Suprapubic skin (tissue), 4 donors: Measurements from ENCODE around the gene COLEC11. TPM values are rescaled to one million over a fixed set of nuclear protein-coding genes. Genes with fewer than 3 reads are reported as not detected.

ENCODE experiments used
- DNase-seq, 2 donors: peaks; one replicate each; pipeline ENCODE4 v3.0.0-alpha.2; 2019; ENCODE audit warnings: low spot score in 2 of 2
- H3K27ac ChIP-seq: fragments of 200-600 bp; sonication (generic); one replicate; pipeline ENCODE4 v1.5.1; 2019
- H3K27me3 ChIP-seq: fragments of 200-600 bp; sonication (generic); one replicate; pipeline ENCODE4 v1.5.1; 2019
- H3K36me3 ChIP-seq: fragments of 200-600 bp; sonication (generic); one replicate; pipeline ENCODE4 v1.5.1; 2019
- H3K4me1 ChIP-seq: fragments of 200-600 bp; sonication (generic); one replicate; pipeline ENCODE4 v1.5.1; 2019
- H3K4me3 ChIP-seq: fragments of 200-600 bp; sonication (generic); one replicate; pipeline ENCODE4 v1.5.1; 2019; ENCODE audit warnings: mild to moderate bottlenecking
- H3K9me3 ChIP-seq: fragments of 200-600 bp; sonication (generic); one replicate; pipeline ENCODE4 v1.5.1; 2019
- EP300 ChIP-seq: sonication (generic); formaldehyde crosslinking; IDR thresholded peaks from one replicate; pipeline ENCODE4 v1.6.1; 2017; ENCODE audit warnings: antibody characterized with exemption
- POLR2A ChIP-seq, 2 donors: fragments of 450-650 bp; IDR thresholded peaks; one replicate each; pipeline ENCODE4 v1.6.1; 2017; ENCODE audit warnings: antibody characterized with exemption in 2 of 2, mild to moderate bottlenecking in 2 of 2, moderate library complexity in 2 of 2
- POLR2AphosphoS5 ChIP-seq, 3 donors: sonication (generic); formaldehyde crosslinking; IDR thresholded peaks; one replicate each; pipeline ENCODE4 v1.6.1; 2017; ENCODE audit warnings: antibody characterized with exemption in 3 of 3
- WGBS: methylation state at CpG from one replicate; pipeline ENCODE4 v1.1.5; 2018; 5-methylcytosine and 5-hydroxymethylcytosine counted together
- total RNA-seq, 4 donors: library from RNA; depleted of rRNA; stranded (reverse); fragments of >200 nt; gene quantifications; one replicate each; pipeline ENCODE4 v1.1.0, GENCODE V29; 2016
- TF ChIP-seq, protein P1 (sequence below), 2 donors: fragments of 200-600 bp in 1 of 2; fragments of 450-650 bp in 1 of 2; sonication (generic) in 1 of 2; IDR thresholded peaks; one replicate each; pipeline ENCODE4 v1.5.1; 2016 to 2019; ENCODE audit warnings: antibody characterized with exemption in 2 of 2, mild to moderate bottlenecking in 1 of 2, moderate library complexity in 1 of 2

Gene COLEC11
- total RNA-seq, 4 donors from 2014 or later = 0.39 to 0.68 TPM; not detected in 2

GRCh38 chr2:3637311-3637675 is 42.4 kb downstream of the COLEC11 start:
- TF ChIP-seq, protein P1, sequence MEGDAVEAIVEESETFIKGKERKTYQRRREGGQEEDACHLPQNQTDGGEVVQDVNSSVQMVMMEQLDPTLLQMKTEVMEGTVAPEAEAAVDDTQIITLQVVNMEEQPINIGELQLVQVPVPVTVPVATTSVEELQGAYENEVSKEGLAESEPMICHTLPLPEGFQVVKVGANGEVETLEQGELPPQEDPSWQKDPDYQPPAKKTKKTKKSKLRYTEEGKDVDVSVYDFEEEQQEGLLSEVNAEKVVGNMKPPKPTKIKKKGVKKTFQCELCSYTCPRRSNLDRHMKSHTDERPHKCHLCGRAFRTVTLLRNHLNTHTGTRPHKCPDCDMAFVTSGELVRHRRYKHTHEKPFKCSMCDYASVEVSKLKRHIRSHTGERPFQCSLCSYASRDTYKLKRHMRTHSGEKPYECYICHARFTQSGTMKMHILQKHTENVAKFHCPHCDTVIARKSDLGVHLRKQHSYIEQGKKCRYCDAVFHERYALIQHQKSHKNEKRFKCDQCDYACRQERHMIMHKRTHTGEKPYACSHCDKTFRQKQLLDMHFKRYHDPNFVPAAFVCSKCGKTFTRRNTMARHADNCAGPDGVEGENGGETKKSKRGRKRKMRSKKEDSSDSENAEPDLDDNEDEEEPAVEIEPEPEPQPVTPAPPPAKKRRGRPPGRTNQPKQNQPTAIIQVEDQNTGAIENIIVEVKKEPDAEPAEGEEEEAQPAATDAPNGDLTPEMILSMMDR (IDR thresholded peaks at IDR 0.05) = no peak
- TF ChIP-seq EP300 (no peak), POLR2AphosphoS5 (IDR thresholded peaks at IDR 0.05) (no peak), POLR2A (IDR thresholded peaks at IDR 0.05) (no peak)
- H3K4me3 ChIP-seq = no peak overlapping the region
- no peaks in the 10 kb centered on the region for H3K36me3 ChIP-seq
- WGBS = 91% methylated on average over 11 of the region's 11 CpGs
- no peak overlapping the region for H3K27ac ChIP-seq
- peaks cover 21% of the 10 kb centered on the region for H3K4me1 ChIP-seq
- H3K27me3 ChIP-seq = peaks cover 10% of the 10 kb centered on the region
- peak; percentile 27 to 48 for DNase-seq
- H3K9me3 ChIP-seq = no peaks in the 10 kb centered on the region

DNA sequence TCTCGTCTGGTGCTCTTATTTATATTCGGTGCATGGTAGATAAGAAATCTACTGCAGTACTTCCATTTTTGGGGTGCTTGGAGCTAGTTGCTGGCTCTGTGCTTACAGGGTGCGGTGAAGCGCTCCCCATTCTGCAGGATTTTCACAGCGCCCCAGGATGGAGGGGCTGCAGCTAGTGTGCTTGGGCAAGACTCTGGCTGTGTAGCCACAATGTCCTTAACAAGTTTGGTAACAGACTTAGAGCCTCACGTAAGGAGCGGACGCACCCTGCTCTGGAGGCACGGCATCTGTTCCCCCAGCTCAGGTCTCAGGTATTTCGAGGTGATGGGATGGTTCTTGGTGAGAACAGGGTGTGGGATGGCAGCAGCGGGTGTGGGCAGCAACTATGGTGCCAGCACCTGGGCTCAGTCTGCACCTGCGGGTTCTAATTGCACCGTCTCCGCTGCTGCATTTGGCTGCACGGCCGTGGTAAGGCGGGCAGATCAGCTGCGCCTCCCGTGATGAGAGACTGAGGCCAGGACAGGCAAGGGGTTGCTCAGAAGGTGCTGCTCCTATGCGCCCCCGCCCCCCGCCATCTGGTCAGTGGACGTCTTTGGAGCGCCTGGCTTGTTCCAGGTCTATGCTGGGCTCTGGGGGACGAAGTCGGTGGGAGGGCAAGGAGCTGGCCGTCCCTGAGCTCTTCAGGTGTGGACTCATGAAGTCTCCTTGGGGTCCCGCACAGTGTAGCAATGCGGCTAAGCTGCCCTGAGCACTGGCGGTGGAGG is 43.0 kb downstream of the COLEC11 start:
- no peaks in the 10 kb centered on the region for H3K36me3 ChIP-seq
- H3K27ac ChIP-seq = no peak overlapping the region
- TF ChIP-seq, protein P1 (IDR thresholded peaks at IDR 0.05) = no peak
- peaks cover 10% of the 10 kb centered on the region for H3K27me3 ChIP-seq
- WGBS = 92% methylated on average over 14 of the region's 30 CpGs
- peaks cover 21% of the 10 kb centered on the region for H3K4me1 ChIP-seq
- peak; percentile 51 to 74 for DNase-seq
- H3K4me3 ChIP-seq = no peak overlapping the region
- no peaks in the 10 kb centered on the region for H3K9me3 ChIP-seq

DNA sequence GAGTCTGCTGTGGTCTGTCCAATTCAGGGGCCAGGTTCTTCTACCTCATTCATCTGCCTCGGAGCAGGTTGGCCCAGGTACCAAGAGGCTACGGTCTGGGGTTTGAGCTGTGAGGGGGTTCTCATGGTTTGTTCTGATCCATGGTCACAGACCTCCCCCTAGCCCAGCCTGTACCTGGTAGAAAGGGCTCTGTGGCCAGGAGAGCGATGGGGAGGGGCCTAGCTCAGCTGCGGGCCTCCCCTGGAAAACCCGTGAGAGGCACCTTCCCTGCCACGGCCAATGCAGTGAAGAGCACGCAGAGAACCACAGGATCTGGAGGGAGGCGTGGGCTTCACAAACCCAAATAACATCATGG is 43.5 kb downstream of the COLEC11 start:
- Histone ChIP-seq H3K27ac (no peak overlapping the region), H3K27me3 (peaks cover 10% of the 10 kb centered on the region), H3K4me3 (no peak overlapping the region), H3K36me3 (no peaks in the 10 kb centered on the region), H3K4me1 (peaks cover 20% of the 10 kb centered on the region), H3K9me3 (no peaks in the 10 kb centered on the region)
- DNase-seq = peak in 1 of 2 donors; percentile 26
- WGBS = 87% methylated on average over 5 of the region's 8 CpGs
- no peak for TF ChIP-seq POLR2AphosphoS5 (IDR thresholded peaks at IDR 0.05)
- TF ChIP-seq, protein P1 (IDR thresholded peaks at IDR 0.05) = no peak
- no peak for TF ChIP-seq POLR2A (IDR thresholded peaks at IDR 0.05)
- no peak for TF ChIP-seq EP300

GRCh38 chr2:3639015-3639630 is 44.2 kb downstream of the COLEC11 start:
- TF ChIP-seq POLR2AphosphoS5 (IDR thresholded peaks at IDR 0.05) = no peak
- TF ChIP-seq POLR2A (IDR thresholded peaks at IDR 0.05) = no peak
- TF ChIP-seq, protein P1 (IDR thresholded peaks at IDR 0.05) = no peak
- TF ChIP-seq EP300 = no peak
- H3K36me3 ChIP-seq = no peaks in the 10 kb centered on the region
- peaks cover 10% of the 10 kb centered on the region for H3K27me3 ChIP-seq
- no peaks in the 10 kb centered on the region for H3K9me3 ChIP-seq
- DNase-seq = peak in 1 of 2 donors; percentile 8
- WGBS = 95% methylated on average over 10 of the region's 10 CpGs
- H3K4me3 ChIP-seq = no peak overlapping the region
- peaks cover 16% of the 10 kb centered on the region for H3K4me1 ChIP-seq
- H3K27ac ChIP-seq = no peak overlapping the region

- Histone ChIP-seq H3K27ac (no peak overlapping the region), H3K36me3 (no peaks in the 10 kb centered on the region), H3K4me3 (no peak overlapping the region), H3K9me3 (no peaks in the 10 kb centered on the region), H3K4me1 (peaks cover 11% of the 10 kb centered on the region), H3K27me3 (peaks cover 10% of the 10 kb centered on the region)
- TF ChIP-seq, protein P1 (IDR thresholded peaks at IDR 0.05) = no peak
- TF ChIP-seq POLR2AphosphoS5 (IDR thresholded peaks at IDR 0.05) (no peak), EP300 (no peak)
- WGBS = 78% methylated on average over 8 of the region's 8 CpGs
- peak in 1 of 2 donors; percentile 59 for DNase-seq
These were observed 44.7 kb downstream of the COLEC11 start for GRCh38 chr2:3639653-3640052.
